Endothelial cell of umbilical vein (primary cell): ENCODE data around the gene YARS2. TPM values are rescaled to one million over a fixed set of nuclear protein-coding genes. Genes with fewer than 3 reads are reported as not detected.

Experiments used
- BruUV-seq: library from RNA; stranded (reverse); fragments of 400-500 nt; replicated peaks from 2 replicates; lab custom pipeline; 2021; lab: Mats Ljungman, UMichigan
- CTCF ChIA-PET: fragments of 300-600, 350-600 bp; sonication (Branson Sonifier 250); formaldehyde crosslinking; loops from one replicate; lab custom pipeline; 2021; ENCODE audit warnings: antibody characterized with exemption, inconsistent platforms; lab: Charles Lee
- POLR2A ChIA-PET: fragments of 300-600, 350-600 bp; sonication (Branson Sonifier 250); formaldehyde crosslinking; loops from one replicate; lab custom pipeline; 2021; ENCODE audit warnings: antibody characterized with exemption, inconsistent platforms; lab: Charles Lee
- DNase-seq: peaks from one replicate; pipeline ENCODE4 v3.0.0-alpha.2; 2011; ENCODE audit warnings: low read depth, low spot score
- FAIRE-seq: peaks from 2 replicates; lab custom pipeline; 2011; peaks lifted over from hg19 to GRCh38; lab: Jason Lieb, UNC
- H2AFZ ChIP-seq: 2 replicates; pipeline ENCODE4 v1.6.0; 2012; ENCODE audit warnings: low read depth, low read length, control low read depth, inconsistent platforms
- H3K27ac ChIP-seq: 2 replicates; pipeline ENCODE4 v1.5.1; 2011; ENCODE audit warnings: low read depth, mild to moderate bottlenecking, control low read depth, low read length, moderate library complexity; ENCODE audit not compliant: insufficient read depth
- H3K27me3 ChIP-seq, 2 experiments: 2 replicates each; pipeline versions ENCODE4 v1.6.0 to v1.6.1; 2011; ENCODE audit warnings: low read length in 2 of 2, mixed read lengths in 1 of 2; ENCODE audit not compliant: control insufficient read depth in 2 of 2, insufficient read depth in 2 of 2
- H3K36me3 ChIP-seq, 2 experiments: 2 replicates in 1 of 2; 3 replicates in 1 of 2; pipeline ENCODE4 v1.5.1; 2011; ENCODE audit warnings: low read length in 2 of 2, mild to moderate bottlenecking in 1 of 2, moderate library complexity in 1 of 2; ENCODE audit not compliant: control insufficient read depth in 2 of 2, insufficient read depth in 2 of 2; ENCODE audit errors: extremely low read depth in 1 of 2
- H3K4me1 ChIP-seq: 3 replicates; pipeline ENCODE4 v1.5.1; 2011; ENCODE audit warnings: mild to moderate bottlenecking, low read length; ENCODE audit not compliant: control insufficient read depth, insufficient read depth; ENCODE audit errors: extremely low read depth
- H3K4me2 ChIP-seq: 2 replicates; pipeline ENCODE4 v1.6.1; 2011; ENCODE audit warnings: low read length, control low read depth, mixed read lengths; ENCODE audit not compliant: insufficient read depth
- H3K4me3 ChIP-seq, 3 experiments: fragments of 200-600 bp in 1 of 3; sonication (generic), shearing (Covaris generic) in 1 of 3; replicated peaks in 1 of 3; 2 replicates each; pipeline ENCODE4 v1.5.1; 2011 to 2016; ENCODE audit warnings: control low read depth in 3 of 3, low read length in 3 of 3, mild to moderate bottlenecking in 2 of 3, inconsistent platforms in 1 of 3, low read depth in 1 of 3, moderate library complexity in 1 of 3; ENCODE audit not compliant: insufficient read depth in 1 of 3
- H3K79me2 ChIP-seq: 2 replicates; pipeline ENCODE4 v1.6.0; 2012; ENCODE audit warnings: low read length, inconsistent platforms; ENCODE audit not compliant: control insufficient read depth, insufficient read depth
- H3K9ac ChIP-seq: replicated peaks from 2 replicates; pipeline ENCODE3; 2011; ENCODE audit warnings: low read length, control low read depth; ENCODE audit not compliant: insufficient read depth; ENCODE audit errors: extremely low read depth
- H3K9me1 ChIP-seq: replicated peaks from 3 replicates; pipeline ENCODE4 v1.6.0; 2011; ENCODE audit warnings: mild to moderate bottlenecking, low read length; ENCODE audit not compliant: control insufficient read depth, insufficient read depth; ENCODE audit errors: extremely low read depth
- H3K9me3 ChIP-seq: replicated peaks from 2 replicates; pipeline ENCODE4 v1.5.1; 2012; ENCODE audit warnings: low read length, inconsistent platforms; ENCODE audit not compliant: control insufficient read depth, insufficient read depth
- H4K20me1 ChIP-seq: replicated peaks from 2 replicates; pipeline ENCODE3; 2011; ENCODE audit warnings: mild to moderate bottlenecking, low read length; ENCODE audit not compliant: control insufficient read depth, insufficient read depth; ENCODE audit errors: extremely low read depth
- CTCF ChIP-seq, 2 donors: IDR thresholded peaks; 1 replicate in 1 of 2; 2 replicates in 1 of 2; pipeline ENCODE4 v1.5.1; 2011; ENCODE audit warnings: low read length in 2 of 2, mild to moderate bottlenecking in 2 of 2, moderate library complexity in 2 of 2, control low read depth in 1 of 2, inconsistent platforms in 1 of 2, low read depth in 1 of 2; ENCODE audit not compliant: insufficient read depth in 1 of 2; ENCODE audit errors: extremely low read depth in 1 of 2
- EZH2 ChIP-seq: IDR thresholded peaks from 2 replicates; pipeline ENCODE4 v1.6.1; 2012; ENCODE audit warnings: borderline replicate concordance, low read depth, mild to moderate bottlenecking, moderate library complexity, low read length, inconsistent platforms; ENCODE audit not compliant: severe bottlenecking
- FOS ChIP-seq: IDR thresholded peaks from 2 replicates; pipeline ENCODE4 v1.6.1; 2011; ENCODE audit warnings: mild to moderate bottlenecking, low read length, moderate library complexity, borderline replicate concordance; ENCODE audit not compliant: insufficient read depth
- GATA2 ChIP-seq: IDR thresholded peaks from 2 replicates; pipeline ENCODE4 v1.7.0; 2011; ENCODE audit warnings: low read depth, mild to moderate bottlenecking, moderate library complexity, mixed read lengths, low read length; ENCODE audit not compliant: insufficient read length, insufficient read depth
- JUN ChIP-seq: IDR thresholded peaks from 2 replicates; pipeline ENCODE4 v1.6.1; 2011; ENCODE audit warnings: borderline replicate concordance, low read depth; ENCODE audit not compliant: insufficient read length, insufficient read depth
- MAX ChIP-seq: IDR thresholded peaks from 2 replicates; pipeline ENCODE4 v1.6.1; 2011; ENCODE audit not compliant: insufficient read depth, insufficient read length
- MYC ChIP-seq: IDR thresholded peaks from one replicate; pipeline ENCODE4 v1.6.1; 2011; ENCODE audit warnings: mild to moderate bottlenecking, low read depth, low read length
- POLR2A ChIP-seq: IDR thresholded peaks from 2 replicates; pipeline ENCODE4 v1.6.1; 2012; ENCODE audit warnings: low read depth, mild to moderate bottlenecking, control low read depth, low read length
- POLR2AphosphoS5 ChIP-seq: IDR thresholded peaks from 2 replicates; pipeline ENCODE4 v1.6.1; 2012; ENCODE audit warnings: low read depth, mild to moderate bottlenecking, control low read depth, low read length, moderate library complexity; ENCODE audit not compliant: insufficient read depth
- dilution Hi-C: fragments of 300-500 bp; cut with MboI; formaldehyde crosslinking; loops from one replicate; pipeline ENCODE4 v1.15.0; 2019; ENCODE audit warnings: low sequenced_read_pairs; ENCODE audit not compliant: extremely low pct_ligation_motif_present
- intact Hi-C: fragments of 100-400 bp; cut with micrococcal nuclease; formaldehyde crosslinking; loops from one replicate; pipeline ENCODE4 v1.10.0; 2022
- polyA plus RNA-seq, 4 experiments: library from polyadenylated mRNA; depleted of rRNA in 3 of 4; stranded (reverse) in 3 of 4; unstranded in 1 of 4; fragments of >200 nt; gene quantifications; 2 replicates each; pipeline versions ENCODE4 v1.2.1 to v1.2.3, GENCODE V29; 2011 to 2012; ENCODE audit warnings: missing spikeins in 1 of 4
- total RNA-seq: library from RNA; stranded (reverse); gene quantifications from 2 replicates; pipeline ENCODE4 v1.2.3, GENCODE V29; 2021

The YARS2 gene
- total and polyA plus RNA-seq, 2 donors (not counting 3 experiments of a cell fraction or from before 2014, with no cell fraction given) = 24.6 to 26.8 TPM

- H3K79me2 ChIP-seq = peaks cover 2% of the 10 kb centered on the region
- dilution Hi-C loops = no loop called here
- H3K27ac ChIP-seq = no peak overlapping the region
- peaks cover 3% of the 10 kb centered on the region for H4K20me1 ChIP-seq
- TF ChIP-seq EZH2 (no peak), POLR2AphosphoS5 (no peak), CTCF (IDR thresholded peaks at IDR 0.05; ENCODE audit: extremely low read depth in 1 of 2, insufficient read depth in 1 of 2, low read depth in 1 of 2, low read length in 2 of 2) (no peak), JUN (no peak), GATA2 (no peak), MYC (no peak), MAX (no peak), POLR2A (no peak), FOS (no peak)
- no peaks in the 10 kb centered on the region for H3K9me3 ChIP-seq
- no peak overlapping the region for H3K9ac ChIP-seq
- H3K4me3 ChIP-seq = no peak overlapping the region
- H2AFZ ChIP-seq = no peak overlapping the region
- FAIRE-seq (no peak), DNase-seq (no peak)
- no TSS peak for BruUV-seq
- no peaks in the 10 kb centered on the region for H3K4me1 ChIP-seq
- intact Hi-C loops = no loop called here
- H3K36me3 ChIP-seq = peaks cover 17 to 34% of the 10 kb centered on the region in 2 experiments
- no peaks in the 10 kb centered on the region for H3K27me3 ChIP-seq
- no peak overlapping the region for H3K4me2 ChIP-seq
- ChIA-PET POLR2A (no interaction called here), CTCF (interaction anchor here (1.0 to 1.4 kb wide), 2 partner anchors 11 to 1084 kb away, joined by 3 to 5 read pairs; no protein-coding TSS in a partner anchor)
- H3K9me1 ChIP-seq = no peaks in the 10 kb centered on the region
These were observed 18.0 kb downstream of the YARS2 start for GRCh38 chr12:32737715-32738114.
